ENCODE measurements around the gene ABL2. TPM values are rescaled to one million over a fixed set of nuclear protein-coding genes. Genes with fewer than 3 reads are reported as not detected.
A peak's percentile ranks its signal among the peaks of the same experiment; 100 is the strongest.

The ABL2 gene
- total RNA-seq, 1 experiment from 2014 or later: 18.3 TPM

DNA sequence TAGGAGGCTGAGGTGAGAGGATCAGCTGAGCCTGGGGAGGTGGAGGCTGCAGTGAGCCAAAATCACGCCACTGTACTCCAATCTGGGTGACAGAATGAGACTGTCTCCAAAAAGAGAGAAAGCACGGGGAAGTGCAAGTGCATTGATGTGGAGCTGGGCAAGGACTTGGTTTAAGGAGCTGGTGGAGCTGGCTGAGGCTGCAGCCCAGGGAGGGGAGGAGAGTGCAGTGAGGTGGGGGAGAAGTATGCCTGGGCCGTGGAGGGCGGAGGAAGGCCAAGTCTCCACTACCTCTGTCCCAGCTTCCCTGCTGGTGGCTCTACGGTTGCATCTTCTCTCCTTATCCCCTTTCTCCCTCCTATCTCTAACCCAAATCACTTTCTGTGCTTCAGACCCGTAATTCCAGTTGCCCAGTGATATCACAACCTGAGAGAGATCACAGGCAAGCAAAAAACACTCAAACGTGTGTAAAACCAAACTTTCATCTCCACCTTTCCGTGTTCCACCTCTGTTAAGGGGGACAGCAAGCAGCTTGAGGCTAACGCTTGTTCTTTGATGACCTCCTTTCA, 136.5 kb downstream of the ABL2 start:
- Mint-ChIP-seq H3K27me3 (ENCODE audit: low read depth) (no peaks in the 10 kb centered on the region), H3K9me3 (no peaks in the 10 kb centered on the region), H3K36me3 (peaks cover 47% of the 10 kb centered on the region), H3K4me3 (no peak overlapping the region), H3K4me1 (peaks cover 19% of the 10 kb centered on the region), H3K27ac (0 out of 2 replicates have a peak overlapping the region, but pooled peaks have one; percentile 1)
- ChIA-PET POLR2A (no interaction called here), CTCF (interaction anchor here (0.7 to 2.0 kb wide), 2 partner anchors 11 to 12 kb away, joined by 3 to 6 read pairs; no protein-coding TSS in a partner anchor)
- TF ChIP-seq, protein P1, sequence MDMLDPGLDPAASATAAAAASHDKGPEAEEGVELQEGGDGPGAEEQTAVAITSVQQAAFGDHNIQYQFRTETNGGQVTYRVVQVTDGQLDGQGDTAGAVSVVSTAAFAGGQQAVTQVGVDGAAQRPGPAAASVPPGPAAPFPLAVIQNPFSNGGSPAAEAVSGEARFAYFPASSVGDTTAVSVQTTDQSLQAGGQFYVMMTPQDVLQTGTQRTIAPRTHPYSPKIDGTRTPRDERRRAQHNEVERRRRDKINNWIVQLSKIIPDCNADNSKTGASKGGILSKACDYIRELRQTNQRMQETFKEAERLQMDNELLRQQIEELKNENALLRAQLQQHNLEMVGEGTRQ (CRISPR knock-in tag; IDR thresholded peaks at IDR 0.05): no peak
- no peak for TF ChIP-seq MXD4 (CRISPR knock-in tag; IDR thresholded peaks at IDR 0.05; ENCODE audit: borderline replicate concordance)
- TF ChIP-seq SMAD4 (CRISPR knock-in tag; IDR thresholded peaks at IDR 0.05): no peak
- TF ChIP-seq SMAD3 (CRISPR knock-in tag; IDR thresholded peaks at IDR 0.05; ENCODE audit: borderline replicate concordance): no peak
- TF ChIP-seq, protein P2, sequence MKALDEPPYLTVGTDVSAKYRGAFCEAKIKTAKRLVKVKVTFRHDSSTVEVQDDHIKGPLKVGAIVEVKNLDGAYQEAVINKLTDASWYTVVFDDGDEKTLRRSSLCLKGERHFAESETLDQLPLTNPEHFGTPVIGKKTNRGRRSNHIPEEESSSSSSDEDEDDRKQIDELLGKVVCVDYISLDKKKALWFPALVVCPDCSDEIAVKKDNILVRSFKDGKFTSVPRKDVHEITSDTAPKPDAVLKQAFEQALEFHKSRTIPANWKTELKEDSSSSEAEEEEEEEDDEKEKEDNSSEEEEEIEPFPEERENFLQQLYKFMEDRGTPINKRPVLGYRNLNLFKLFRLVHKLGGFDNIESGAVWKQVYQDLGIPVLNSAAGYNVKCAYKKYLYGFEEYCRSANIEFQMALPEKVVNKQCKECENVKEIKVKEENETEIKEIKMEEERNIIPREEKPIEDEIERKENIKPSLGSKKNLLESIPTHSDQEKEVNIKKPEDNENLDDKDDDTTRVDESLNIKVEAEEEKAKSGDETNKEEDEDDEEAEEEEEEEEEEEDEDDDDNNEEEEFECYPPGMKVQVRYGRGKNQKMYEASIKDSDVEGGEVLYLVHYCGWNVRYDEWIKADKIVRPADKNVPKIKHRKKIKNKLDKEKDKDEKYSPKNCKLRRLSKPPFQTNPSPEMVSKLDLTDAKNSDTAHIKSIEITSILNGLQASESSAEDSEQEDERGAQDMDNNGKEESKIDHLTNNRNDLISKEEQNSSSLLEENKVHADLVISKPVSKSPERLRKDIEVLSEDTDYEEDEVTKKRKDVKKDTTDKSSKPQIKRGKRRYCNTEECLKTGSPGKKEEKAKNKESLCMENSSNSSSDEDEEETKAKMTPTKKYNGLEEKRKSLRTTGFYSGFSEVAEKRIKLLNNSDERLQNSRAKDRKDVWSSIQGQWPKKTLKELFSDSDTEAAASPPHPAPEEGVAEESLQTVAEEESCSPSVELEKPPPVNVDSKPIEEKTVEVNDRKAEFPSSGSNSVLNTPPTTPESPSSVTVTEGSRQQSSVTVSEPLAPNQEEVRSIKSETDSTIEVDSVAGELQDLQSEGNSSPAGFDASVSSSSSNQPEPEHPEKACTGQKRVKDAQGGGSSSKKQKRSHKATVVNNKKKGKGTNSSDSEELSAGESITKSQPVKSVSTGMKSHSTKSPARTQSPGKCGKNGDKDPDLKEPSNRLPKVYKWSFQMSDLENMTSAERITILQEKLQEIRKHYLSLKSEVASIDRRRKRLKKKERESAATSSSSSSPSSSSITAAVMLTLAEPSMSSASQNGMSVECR (CRISPR knock-in tag; IDR thresholded peaks at IDR 0.05; ENCODE audit: borderline replicate concordance): no peak
- TF ChIP-seq, protein P3, sequence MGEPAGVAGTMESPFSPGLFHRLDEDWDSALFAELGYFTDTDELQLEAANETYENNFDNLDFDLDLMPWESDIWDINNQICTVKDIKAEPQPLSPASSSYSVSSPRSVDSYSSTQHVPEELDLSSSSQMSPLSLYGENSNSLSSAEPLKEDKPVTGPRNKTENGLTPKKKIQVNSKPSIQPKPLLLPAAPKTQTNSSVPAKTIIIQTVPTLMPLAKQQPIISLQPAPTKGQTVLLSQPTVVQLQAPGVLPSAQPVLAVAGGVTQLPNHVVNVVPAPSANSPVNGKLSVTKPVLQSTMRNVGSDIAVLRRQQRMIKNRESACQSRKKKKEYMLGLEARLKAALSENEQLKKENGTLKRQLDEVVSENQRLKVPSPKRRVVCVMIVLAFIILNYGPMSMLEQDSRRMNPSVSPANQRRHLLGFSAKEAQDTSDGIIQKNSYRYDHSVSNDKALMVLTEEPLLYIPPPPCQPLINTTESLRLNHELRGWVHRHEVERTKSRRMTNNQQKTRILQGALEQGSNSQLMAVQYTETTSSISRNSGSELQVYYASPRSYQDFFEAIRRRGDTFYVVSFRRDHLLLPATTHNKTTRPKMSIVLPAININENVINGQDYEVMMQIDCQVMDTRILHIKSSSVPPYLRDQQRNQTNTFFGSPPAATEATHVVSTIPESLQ (CRISPR knock-in tag; IDR thresholded peaks at IDR 0.05): no peak
- no peak for TF ChIP-seq PRRX2 (CRISPR knock-in tag; IDR thresholded peaks at IDR 0.05)
- no peak for TF ChIP-seq NR2C2 (CRISPR knock-in tag; IDR thresholded peaks at IDR 0.05)
- TF ChIP-seq, protein P4, sequence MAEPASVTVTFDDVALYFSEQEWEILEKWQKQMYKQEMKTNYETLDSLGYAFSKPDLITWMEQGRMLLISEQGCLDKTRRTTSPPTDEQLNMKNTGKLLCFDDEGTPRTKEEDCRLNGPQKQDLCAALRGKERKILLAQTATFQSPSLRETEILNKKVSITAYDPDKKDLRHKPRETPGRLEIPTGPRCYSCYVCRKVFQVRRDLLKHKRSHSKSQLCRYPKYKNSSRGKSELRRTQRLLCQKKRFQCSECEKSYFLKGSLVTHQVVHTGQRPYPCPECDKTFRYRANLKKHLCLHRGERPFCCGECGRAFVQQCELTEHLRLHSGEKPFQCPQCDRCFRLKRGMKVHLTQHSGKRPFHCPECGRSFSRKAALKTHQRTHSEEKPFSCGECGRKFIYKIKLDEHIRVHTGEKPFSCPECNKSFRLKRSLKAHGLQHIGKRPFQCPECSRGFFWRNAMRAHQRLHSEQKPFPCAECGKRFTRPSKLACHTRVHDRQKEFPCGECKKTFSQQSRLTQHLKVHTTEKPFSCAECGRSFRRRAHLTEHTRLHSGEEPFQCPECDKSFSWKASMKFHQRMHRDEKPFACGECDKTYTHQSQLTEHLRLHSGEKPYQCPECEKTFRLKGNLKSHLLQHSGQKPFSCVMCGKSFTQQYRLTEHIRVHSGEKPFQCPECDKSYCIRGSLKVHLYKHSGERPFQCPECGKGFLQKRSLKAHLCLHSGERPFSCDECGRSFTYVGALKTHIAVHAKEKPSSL (CRISPR knock-in tag; conservative IDR thresholded peaks at IDR 0.05): no peak
- TF ChIP-seq, protein P5, sequence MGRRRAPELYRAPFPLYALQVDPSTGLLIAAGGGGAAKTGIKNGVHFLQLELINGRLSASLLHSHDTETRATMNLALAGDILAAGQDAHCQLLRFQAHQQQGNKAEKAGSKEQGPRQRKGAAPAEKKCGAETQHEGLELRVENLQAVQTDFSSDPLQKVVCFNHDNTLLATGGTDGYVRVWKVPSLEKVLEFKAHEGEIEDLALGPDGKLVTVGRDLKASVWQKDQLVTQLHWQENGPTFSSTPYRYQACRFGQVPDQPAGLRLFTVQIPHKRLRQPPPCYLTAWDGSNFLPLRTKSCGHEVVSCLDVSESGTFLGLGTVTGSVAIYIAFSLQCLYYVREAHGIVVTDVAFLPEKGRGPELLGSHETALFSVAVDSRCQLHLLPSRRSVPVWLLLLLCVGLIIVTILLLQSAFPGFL (CRISPR knock-in tag; IDR thresholded peaks at IDR 0.05; ENCODE audit: borderline replicate concordance): no peak
- ATAC-seq (no peak), DNase-seq (ENCODE audit: low spot score) (no peak)

DNA sequence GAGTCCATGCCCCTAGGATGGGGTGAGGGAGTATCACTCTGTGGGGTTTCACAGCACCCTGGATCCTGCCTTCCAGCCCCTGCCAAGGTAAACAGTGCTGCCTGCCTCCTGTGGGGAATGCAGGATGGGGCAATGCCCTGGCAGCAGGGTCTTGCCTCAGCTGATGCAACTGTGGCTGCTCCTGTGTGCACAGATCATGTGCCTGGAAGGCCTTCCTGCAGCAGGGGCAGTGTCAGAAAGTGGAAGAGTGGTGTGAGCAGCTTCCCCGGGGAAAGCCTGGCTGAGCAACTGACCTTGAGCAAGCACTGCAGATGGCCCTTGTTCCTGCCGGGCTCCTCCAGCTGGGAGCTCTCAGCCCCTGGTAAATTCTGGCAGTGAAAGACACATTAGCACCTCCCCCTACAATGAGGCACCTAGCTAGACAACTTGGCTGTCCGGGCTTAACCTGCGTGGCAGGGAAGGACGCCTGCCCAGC, 137.7 kb downstream of the ABL2 start:
- H3K4me3 Mint-ChIP-seq: no peak overlapping the region
- no peak for ATAC-seq
- ChIA-PET CTCF (no interaction called here), POLR2A (no interaction called here)
- no peaks in the 10 kb centered on the region for H3K9me3 Mint-ChIP-seq
- TF ChIP-seq CBFB (CRISPR knock-in tag; IDR thresholded peaks at IDR 0.05; ENCODE audit: low read depth): no peak
- TF ChIP-seq TEAD1 (CRISPR knock-in tag; IDR thresholded peaks at IDR 0.05): no peak
- TF ChIP-seq GABPB1 (CRISPR knock-in tag; IDR thresholded peaks at IDR 0.05): peak; percentile 100
- peaks cover 44% of the 10 kb centered on the region for H3K36me3 Mint-ChIP-seq
- H3K27ac Mint-ChIP-seq: no peak overlapping the region
- no peak for DNase-seq (ENCODE audit: low spot score)
- no peaks in the 10 kb centered on the region for H3K27me3 Mint-ChIP-seq (ENCODE audit: low read depth)
- H3K4me1 Mint-ChIP-seq: peaks cover 30% of the 10 kb centered on the region

All from WTC11 (cell line).